ELR (cell line): ENCODE data around the gene SAMD1.

Experiments used
- DNase-seq: peaks from one replicate; pipeline ENCODE4 v3.0.0-alpha.2; 2015; ENCODE audit warnings: low read depth

Gene SAMD1

DNA sequence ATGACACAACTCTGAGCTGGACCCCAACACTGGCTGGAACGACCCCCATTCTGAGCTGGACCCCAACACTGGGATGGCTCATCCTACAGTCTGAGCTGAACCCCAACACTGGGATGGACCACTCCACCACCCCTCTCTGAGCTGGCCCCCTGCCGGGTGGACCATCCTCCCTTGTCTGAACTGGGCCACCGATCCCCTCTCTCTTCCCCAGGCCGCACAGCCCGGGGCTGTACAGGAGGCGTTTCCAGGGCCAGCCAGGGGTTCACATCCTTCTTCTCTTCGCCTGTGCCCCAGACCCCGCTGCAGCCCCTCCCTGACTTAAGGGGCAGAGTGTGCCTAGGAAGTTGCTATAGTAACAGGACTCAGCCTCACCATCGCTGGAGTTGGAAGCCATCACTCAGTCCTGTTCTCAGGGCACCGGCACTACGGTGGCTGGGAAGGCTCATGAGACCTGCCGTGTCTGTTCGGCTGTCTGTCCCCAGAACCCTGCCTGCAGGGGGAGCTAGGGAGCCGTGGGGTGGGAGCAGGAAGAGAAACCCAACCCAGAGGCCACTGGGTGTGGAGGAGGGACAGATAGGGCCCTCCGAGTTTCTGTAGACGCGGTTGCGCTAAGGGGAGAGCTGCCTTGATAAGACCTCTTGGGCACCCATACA, 23.3 kb upstream of the SAMD1 start:
- no peak for DNase-seq

GRCh38 chr19:14112809-14113385, 22.3 kb upstream of the SAMD1 start:
- DNase-seq, result no peak

GRCh38 chr19:14112051-14112808, 21.7 kb upstream of the SAMD1 start:
- no peak for DNase-seq

- no peak for DNase-seq
Measured at GRCh38 chr19:14111486-14111885, 20.9 kb upstream of the SAMD1 start.

DNA sequence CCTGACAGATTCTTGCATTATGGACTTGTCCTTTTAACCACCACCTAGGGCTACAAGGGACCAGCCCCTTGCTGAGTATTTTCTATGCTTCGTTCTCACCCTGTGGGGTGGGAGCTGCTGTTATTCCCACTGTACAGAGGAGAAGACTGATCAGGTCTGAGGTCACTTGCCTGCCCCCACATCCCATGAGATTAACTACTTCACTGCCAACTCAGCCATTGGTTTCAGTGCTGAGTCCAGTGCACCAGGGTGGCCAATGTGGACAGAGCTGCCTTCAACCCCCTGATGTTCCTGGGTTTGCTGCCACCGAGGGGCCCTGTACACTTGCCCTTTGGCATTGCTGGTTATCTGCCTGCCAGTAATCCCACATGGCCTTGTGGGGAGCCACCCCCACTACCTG, 20.1 kb upstream of the SAMD1 start:
- DNase-seq, result no peak

DNA sequence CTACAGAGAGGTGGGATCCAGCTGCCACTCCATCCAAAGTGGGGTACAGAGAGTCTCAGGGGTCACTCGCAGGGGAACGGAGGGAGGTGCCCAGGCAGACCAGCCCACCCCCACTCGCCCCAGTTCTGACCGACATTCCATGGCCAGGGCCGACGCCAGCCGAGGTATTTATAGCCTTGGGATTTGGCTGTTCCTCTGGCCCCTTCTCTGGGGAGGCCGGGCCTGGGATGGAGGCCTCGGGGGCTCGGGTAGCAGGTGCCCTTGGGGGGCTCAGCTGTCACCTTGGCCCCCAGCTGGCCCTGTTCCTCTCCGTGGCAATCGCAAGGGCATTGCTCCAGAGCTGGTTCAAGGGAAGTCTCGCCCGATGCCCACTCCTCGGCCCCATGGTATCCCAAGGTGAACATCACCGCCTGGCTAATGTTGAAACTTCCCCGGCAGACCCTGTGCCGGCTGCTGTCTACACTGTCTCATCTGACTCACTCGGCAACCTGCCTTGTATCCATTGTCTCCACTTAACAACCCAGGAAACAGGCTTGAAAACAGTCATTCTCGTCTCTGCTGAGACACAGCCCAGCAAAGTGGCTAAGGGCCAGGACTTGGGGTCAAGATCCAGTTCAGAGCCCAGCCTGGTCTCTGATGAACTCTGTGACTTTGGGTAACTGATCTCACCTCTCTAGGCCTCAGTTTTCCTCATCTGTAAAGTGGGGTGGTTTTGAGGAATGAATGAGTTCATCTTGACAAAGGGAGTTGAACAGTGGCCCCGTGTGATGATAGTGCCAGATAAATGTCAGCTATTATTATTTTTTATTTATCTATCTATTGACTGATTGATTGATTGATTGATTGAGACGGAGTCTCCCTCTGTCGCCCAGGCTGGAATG, 17.3 kb upstream of the SAMD1 start:
- DNase-seq, result peak; percentile 55

DNA sequence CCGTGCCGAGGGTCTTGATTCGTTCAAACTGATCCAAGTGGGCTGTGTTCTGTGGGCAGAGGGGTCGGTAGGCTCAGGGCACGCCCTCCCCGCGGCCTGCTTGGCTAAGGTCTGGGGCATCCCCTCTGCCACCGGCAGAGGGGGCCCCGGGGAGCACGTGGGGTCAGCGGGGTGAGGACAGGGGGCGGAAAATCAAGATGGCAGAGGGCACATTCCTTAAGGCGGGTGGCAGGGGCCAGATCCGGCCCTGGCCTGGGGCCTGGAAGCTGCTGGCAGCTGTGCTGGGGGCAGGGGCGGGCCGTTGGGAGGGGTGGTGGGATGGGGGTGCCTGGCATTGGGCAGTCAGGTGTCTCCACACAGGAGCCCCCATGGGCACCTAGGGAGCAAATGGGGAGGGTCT, 16.3 kb upstream of the SAMD1 start:
- DNase-seq, result no peak

DNA sequence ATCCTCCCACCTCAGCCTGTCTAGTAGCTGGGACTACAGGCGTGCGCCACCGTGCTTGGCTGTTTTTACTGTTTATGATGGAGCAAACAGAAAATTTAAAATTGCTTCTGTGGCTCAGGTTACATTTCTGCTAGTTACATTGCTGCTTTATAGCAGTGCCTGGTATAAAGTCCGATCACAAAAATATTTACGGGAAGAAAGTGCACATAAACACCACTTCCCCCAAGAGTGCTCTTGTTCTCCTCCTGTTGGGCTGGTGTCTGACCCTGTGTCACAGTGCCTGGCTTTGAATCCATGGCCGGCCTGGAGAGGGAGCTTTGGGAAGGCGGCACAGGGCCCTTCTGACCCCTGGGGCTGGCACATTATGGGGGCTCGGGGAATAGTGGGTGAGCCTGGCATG, 15.1 kb upstream of the SAMD1 start:
- no peak for DNase-seq

- no peak for DNase-seq
Measured at GRCh38 chr19:14103310-14103709, 12.8 kb upstream of the SAMD1 start.

- DNase-seq, result no peak
Measured at GRCh38 chr19:14102756-14103155, 12.2 kb upstream of the SAMD1 start.

- no peak for DNase-seq
Measured at GRCh38 chr19:14102102-14102696, 11.6 kb upstream of the SAMD1 start.

GRCh38 chr19:14101003-14101545, 10.5 kb upstream of the SAMD1 start:
- no peak for DNase-seq

GRCh38 chr19:14097532-14098151, 7.1 kb upstream of the SAMD1 start:
- no peak for DNase-seq

GRCh38 chr19:14096272-14096992, 5.9 kb upstream of the SAMD1 start:
- DNase-seq, result no peak

- DNase-seq, result no peak
Measured at GRCh38 chr19:14094854-14095253, 4.3 kb upstream of the SAMD1 start.

GRCh38 chr19:14093117-14093823, 2.7 kb upstream of the SAMD1 start:
- no peak for DNase-seq

DNA sequence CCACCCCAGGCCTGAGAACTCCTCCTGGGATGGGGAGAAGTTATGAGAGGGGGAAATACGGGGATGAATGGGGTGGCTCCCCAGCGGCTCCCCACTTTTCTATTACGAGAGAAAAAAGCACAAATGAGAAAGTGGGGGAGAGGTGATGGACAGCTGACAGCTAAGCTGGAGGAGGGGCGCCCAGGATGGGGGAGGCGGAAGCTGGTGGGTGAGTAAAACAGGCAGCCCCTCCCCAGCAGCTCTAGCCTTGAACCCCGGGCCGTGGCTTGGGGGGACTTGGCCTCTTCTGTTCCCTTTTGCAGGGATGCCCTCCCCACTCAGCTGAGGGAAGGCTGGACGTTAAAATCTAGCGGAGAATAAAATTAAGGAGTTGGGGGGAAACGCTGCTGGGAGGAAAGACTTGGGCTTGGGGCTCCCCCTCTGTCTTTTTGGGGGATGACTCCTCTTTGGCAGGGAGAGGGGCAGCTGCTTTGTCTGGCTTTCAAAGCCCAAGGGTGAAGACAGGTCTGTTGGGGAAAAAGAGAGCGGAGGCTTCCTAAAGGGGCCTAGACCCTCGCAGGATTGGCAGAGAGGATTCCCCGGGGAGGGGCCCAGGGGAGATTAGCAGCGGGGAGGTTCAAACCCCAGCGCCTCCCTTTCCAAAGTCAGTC, 1.4 kb upstream of the SAMD1 start:
- peak; percentile 24 for DNase-seq

DNA sequence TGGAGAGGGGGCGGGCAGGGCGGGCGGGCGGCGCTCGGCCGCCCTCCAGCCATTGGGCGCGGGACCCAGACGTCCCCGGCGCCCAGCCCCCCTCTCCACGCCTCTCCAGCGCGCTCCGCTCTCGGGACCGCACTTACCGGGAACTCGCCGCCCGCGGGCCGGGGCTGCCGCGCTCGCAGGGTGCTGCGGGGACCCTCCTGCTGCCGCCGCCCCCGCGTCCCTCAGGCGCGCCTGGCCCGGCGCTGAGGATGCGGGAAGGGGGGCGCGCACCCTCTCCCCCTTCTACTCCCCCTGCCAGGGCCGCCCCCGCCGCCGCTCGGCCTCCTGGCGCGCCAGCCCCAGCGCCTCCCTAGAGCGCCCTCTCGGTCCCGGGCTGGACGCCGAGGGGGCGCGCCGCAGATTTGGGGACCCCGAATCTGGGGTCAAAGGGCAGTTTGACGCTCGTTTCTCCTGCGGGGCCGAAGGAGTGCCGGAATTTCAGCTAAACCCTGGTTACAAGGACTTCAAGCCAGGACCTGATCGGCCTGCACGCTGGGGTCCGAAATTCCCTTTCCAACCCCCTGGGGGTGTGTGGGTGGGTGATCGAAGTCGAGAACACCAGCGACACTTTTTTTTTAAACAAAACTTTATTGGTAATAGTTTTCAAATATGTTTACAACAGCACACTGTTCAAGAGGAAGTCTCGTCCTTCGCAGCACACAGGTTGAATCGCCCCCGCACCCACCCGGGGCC, 696 bp upstream of the SAMD1 start:
- DNase-seq, result peak; percentile 85
